Stimulated activated CD4-positive, alpha-beta T cell treated with anti-CD3 and anti-CD28 coated beads, Interleukin-1b, Interleukin-23, amount 100 ng/mL, for 1 hour (primary cell): ENCODE measurements around the gene MYLK2.

Source experiments
- DNase-seq, 2 donors: peaks; one replicate each; pipeline ENCODE4 v3.0.0-alpha.2; 2020; ENCODE audit warnings: low read depth in 2 of 2

MYLK2 gene

GRCh38 chr20:31871618-31871954 is 52.4 kb downstream of the MYLK2 start:
- DNase-seq: no peak

GRCh38 chr20:31872406-31872805 is 53.2 kb downstream of the MYLK2 start:
- DNase-seq: no peak

- no peak for DNase-seq
These were observed 56.5 kb downstream of the MYLK2 start for GRCh38 chr20:31875671-31876070.

GRCh38 chr20:31877684-31878083 is 58.5 kb downstream of the MYLK2 start:
- DNase-seq: no peak

- peak; percentile 23 to 42 for DNase-seq
These were observed 60.2 kb downstream of the MYLK2 start for GRCh38 chr20:31879143-31879987.

- DNase-seq: no peak
These were observed 62.8 kb downstream of the MYLK2 start for GRCh38 chr20:31881945-31882344.

- no peak for DNase-seq
These were observed 64.7 kb downstream of the MYLK2 start for GRCh38 chr20:31883829-31884228.
